ENCODE measurements around the gene ZNF93. TPM values are rescaled to one million over a fixed set of nuclear protein-coding genes. Genes with fewer than 3 reads are reported as not detected.
"Not testable (repeated sequence)": the region's sequence is repeated elsewhere in the genome, so short reads cannot be mapped to it uniquely, and the experiment has no call there.

The ZNF93 gene
- total and polyA plus RNA-seq, 12 donors, result 1.1 to 3.3 (median 1.9) TPM

DNA sequence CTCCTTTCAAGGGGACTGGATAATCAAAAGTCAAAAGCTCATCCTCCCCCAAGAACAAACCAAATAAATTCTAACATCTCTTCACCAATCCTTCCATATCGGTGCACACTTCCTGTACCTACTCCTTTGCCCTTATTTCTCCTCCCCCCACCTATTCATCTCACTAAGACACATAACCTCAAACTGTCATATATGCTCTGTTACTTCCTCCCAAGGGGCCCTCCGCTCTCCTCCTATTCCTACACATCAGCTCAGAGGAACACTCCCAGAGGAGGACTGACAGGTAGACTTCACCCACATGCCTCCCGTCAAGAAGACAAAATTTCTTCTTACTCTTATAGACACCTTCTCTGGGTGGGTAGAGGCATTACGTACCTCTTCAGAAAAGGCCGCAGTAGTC lies 48.1 kb downstream of the ZNF93 start:
- WGBS, 2 donors, result 87 to 89% methylated on average over 5 of the region's 5 CpGs
- intact Hi-C loops (cut with DNase I), result no loop called here
- H3K36me3 ChIP-seq, result no peaks in the 10 kb centered on the region
- ATAC-seq, result no peak
- peaks cover 0 to 19% (median 7%) of the 10 kb centered on the region in 7 donors for H3K27me3 ChIP-seq
- no peak overlapping the region for H3K27ac ChIP-seq
- no peaks in the 10 kb centered on the region for H3K4me1 ChIP-seq
- no peak for TF ChIP-seq CTCF (IDR thresholded peaks at IDR 0.05)
- H3K9me3 ChIP-seq, result peaks cover 0 to 28% (median 0%) of the 10 kb centered on the region in 11 donors
- DNase-seq, result no peak
- H3K4me3 ChIP-seq, result no peak overlapping the region

DNA sequence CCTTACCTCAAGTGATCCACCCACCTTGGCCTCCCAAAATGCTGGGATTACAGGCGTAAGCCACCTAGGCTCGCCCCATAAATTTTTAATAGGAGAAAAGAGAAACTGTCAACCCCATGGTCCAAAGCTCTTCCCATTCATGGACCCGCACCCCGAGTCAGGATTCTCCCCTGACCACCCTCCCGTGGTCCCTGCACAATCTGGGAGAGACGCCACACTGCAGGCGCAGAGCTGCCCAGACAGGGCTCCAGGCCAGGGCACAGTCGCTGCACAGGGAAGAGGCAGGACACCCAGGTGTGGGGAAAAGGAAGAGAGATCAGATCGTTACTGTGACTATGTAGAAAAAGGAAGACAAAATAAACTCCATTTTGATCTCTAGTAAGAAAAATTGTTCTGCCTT lies 54.5 kb downstream of the ZNF93 start:
- H3K27me3 ChIP-seq, result peaks cover 0 to 4% (median 0%) of the 10 kb centered on the region in 7 donors
- no peak for DNase-seq
- H3K27ac ChIP-seq, result no peak overlapping the region
- peaks cover 0 to 8% (median 0%) of the 10 kb centered on the region in 11 donors for H3K9me3 ChIP-seq
- peaks cover 0 to 3% (median 0%) of the 10 kb centered on the region in 9 donors for H3K4me1 ChIP-seq
- no peaks in the 10 kb centered on the region for H3K36me3 ChIP-seq
- TF ChIP-seq CTCF (IDR thresholded peaks at IDR 0.05), result no peak
- intact Hi-C loops (cut with DNase I), result loop anchor here in 6 of 10 donors (5.0 to 10.0 kb wide), 2 partner anchors 420 to 423 kb away; partner anchors contain the start of gene CILP2 (in 2 of the 6)
- ATAC-seq, result no peak
- 90 to 96% methylated on average over 9 of the region's 9 CpGs for WGBS, 2 donors
- no peak overlapping the region for H3K4me3 ChIP-seq

- H3K27me3 ChIP-seq, result peaks cover 0 to 4% (median 0%) of the 10 kb centered on the region in 7 donors
- H3K4me3 ChIP-seq, result no peak overlapping the region
- TF ChIP-seq CTCF (IDR thresholded peaks at IDR 0.05), result no peak
- no peak overlapping the region for H3K27ac ChIP-seq
- DNase-seq (no peak), ATAC-seq (no peak)
- peaks cover 0 to 3% (median 0%) of the 10 kb centered on the region in 9 donors for H3K4me1 ChIP-seq
- intact Hi-C loops (cut with DNase I), result loop anchor here in 6 of 10 donors (5.0 to 10.0 kb wide), 2 partner anchors 422 to 424 kb away; partner anchors contain the start of gene CILP2 (in 2 of the 6)
- H3K9me3 ChIP-seq, result no peaks in the 10 kb centered on the region
- no peaks in the 10 kb centered on the region for H3K36me3 ChIP-seq
- WGBS, 2 donors, result 40 to 46% methylated on average over 15 of the region's 15 CpGs
These were observed 55.8 kb downstream of the ZNF93 start for GRCh38 chr19:19956434-19957075.

DNA sequence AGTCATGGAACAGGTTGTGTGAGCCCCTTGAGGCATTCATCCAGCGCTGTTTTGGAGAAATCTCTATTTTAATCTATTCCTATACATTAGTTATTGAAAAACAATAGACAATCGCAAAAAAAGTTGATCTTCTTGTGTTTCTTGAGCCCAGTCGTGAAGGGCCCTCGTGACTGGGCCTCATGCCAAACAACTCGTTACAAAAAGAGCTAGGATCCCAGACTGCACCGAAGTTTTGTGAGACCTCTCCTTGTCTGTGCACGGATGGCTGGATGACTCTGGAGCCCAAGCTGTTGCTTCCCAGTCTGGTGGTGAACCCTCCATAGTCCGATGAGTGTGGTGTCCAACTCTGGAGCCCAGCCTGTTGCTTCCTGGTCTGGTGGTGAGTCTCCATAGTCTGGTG lies 57.0 kb downstream of the ZNF93 start:
- H3K4me1 ChIP-seq, DNase-seq, H3K27ac ChIP-seq, ATAC-seq, H3K9me3 ChIP-seq, H3K27me3 ChIP-seq, H3K4me3 ChIP-seq, H3K36me3 ChIP-seq: not testable (repeated sequence)
- WGBS, 2 donors, result 83% methylated on average over 8 of the region's 8 CpGs
- intact Hi-C loops (cut with DNase I), result loop anchor here in 7 of 10 donors (2.0 to 10.0 kb wide), 3 partner anchors 423 to 425 kb away; partner anchors contain the start of gene CILP2 (in 2 of the 7)

Data from heart right ventricle (tissue), 16 donors.